MV-4-11 (cell line): Measurements from ENCODE around the gene FMOD.

ENCODE experiments used
- DNase-seq: peaks from one replicate; lab custom pipeline; 2025; lab: John Stamatoyannopoulos, UW

Gene FMOD

GRCh38 chr1:203351037-203351625, at the start of gene FMOD:
Gene FMOD (minus strand): TSS chr1:203351122. CDS start chr1:203348270, 2,852 bp downstream.
- DNase-seq: peak; percentile 36

- no peak for DNase-seq
These were observed 45.8 kb upstream of the FMOD start for GRCh38 chr1:203396595-203397194.

GRCh38 chr1:203395751-203396150, 44.8 kb upstream of the FMOD start:
- no peak for DNase-seq

- DNase-seq: peak; percentile 71
These were observed 39.4 kb upstream of the FMOD start for GRCh38 chr1:203390298-203390697.

- no peak for DNase-seq
These were observed 37.8 kb upstream of the FMOD start for GRCh38 chr1:203388683-203389082.

GRCh38 chr1:203382026-203382425, 31.1 kb upstream of the FMOD start:
- DNase-seq: no peak

GRCh38 chr1:203381151-203381751, 30.3 kb upstream of the FMOD start:
- DNase-seq: peak; percentile 81

- DNase-seq: no peak
These were observed 29.7 kb upstream of the FMOD start for GRCh38 chr1:203380420-203381150.

- DNase-seq: no peak
These were observed 28.9 kb upstream of the FMOD start for GRCh38 chr1:203379825-203380224.

- DNase-seq: no peak
These were observed 27.8 kb upstream of the FMOD start for GRCh38 chr1:203378556-203379245.

- no peak for DNase-seq
These were observed 23.1 kb upstream of the FMOD start for GRCh38 chr1:203373991-203374390.

GRCh38 chr1:203373002-203373401, 22.1 kb upstream of the FMOD start:
- DNase-seq: no peak

GRCh38 chr1:203371288-203371687, 20.4 kb upstream of the FMOD start:
- DNase-seq: no peak

- peak; percentile 60 for DNase-seq
These were observed 18.7 kb upstream of the FMOD start for GRCh38 chr1:203369666-203370065.

- peak; percentile 84 for DNase-seq
These were observed 17.9 kb upstream of the FMOD start for GRCh38 chr1:203368624-203369451.

GRCh38 chr1:203367057-203367456, 16.1 kb upstream of the FMOD start:
- DNase-seq: no peak

- no peak for DNase-seq
These were observed 15.6 kb upstream of the FMOD start for GRCh38 chr1:203366476-203366875.

GRCh38 chr1:203364806-203365205, 13.9 kb upstream of the FMOD start:
- no peak for DNase-seq

GRCh38 chr1:203364094-203364801, 13.3 kb upstream of the FMOD start:
- DNase-seq: no peak

- DNase-seq: no peak
These were observed 11.8 kb upstream of the FMOD start for GRCh38 chr1:203362720-203363025.
